B cell (primary cell): ENCODE measurements around the gene TBC1D32. TPM values are rescaled to one million over a fixed set of nuclear protein-coding genes. Genes with fewer than 3 reads are reported as not detected.

Experiments
- ATAC-seq: fragments of 200-7000 bp; cut with Tn5 transposase; one replicate; pipeline ENCODE4 v1.10.0; 2021; ENCODE audit warnings: low read depth, mild to moderate bottlenecking, moderate number of reproducible peaks, moderate library complexity
- CTCF ChIA-PET: fragments of 350-600 bp; sonication (Branson Sonifier 250); formaldehyde crosslinking; loops from one replicate; lab custom pipeline; 2021; ENCODE audit warnings: antibody characterized with exemption, inconsistent platforms; lab: Charles Lee
- POLR2A ChIA-PET: fragments of 350-600 bp; sonication (Branson Sonifier 250); formaldehyde crosslinking; loops from one replicate; lab custom pipeline; 2021; ENCODE audit warnings: antibody characterized with exemption; lab: Charles Lee
- DNase-seq: peaks from one replicate; pipeline ENCODE4 v3.0.0; 2013
- H2AFZ ChIP-seq: 2 replicates; pipeline ENCODE4 v1.6.1; 2012; ENCODE audit warnings: mild to moderate bottlenecking, low read depth, low read length; ENCODE audit not compliant: insufficient read depth, poor library complexity, severe bottlenecking
- H3K27ac ChIP-seq, 2 donors: 1 replicate in 1 of 2; 2 replicates in 1 of 2; pipeline ENCODE4 v1.5.1; 2012 to 2013; ENCODE audit warnings: low read length in 2 of 2, mild to moderate bottlenecking in 2 of 2, moderate library complexity in 1 of 2
- H3K27me3 ChIP-seq, 4 experiments: fragments of 200-600 bp in 1 of 4; sonication (generic) in 1 of 4; replicated peaks in 1 of 4; 1 replicate in 2 of 4; 2 replicates in 2 of 4; pipeline versions ENCODE4 v1.6.1 to v1.7.0; 2013 to 2016; ENCODE audit warnings: low read length in 3 of 4, mild to moderate bottlenecking in 2 of 4, mixed read lengths in 1 of 4, moderate library complexity in 1 of 4; ENCODE audit not compliant: insufficient read depth in 4 of 4, control insufficient read depth in 3 of 4; ENCODE audit errors: control extremely low read depth in 1 of 4
- H3K36me3 ChIP-seq, 2 experiments: replicated peaks in 1 of 2; 1 replicate in 1 of 2; 2 replicates in 1 of 2; pipeline versions ENCODE4 v1.6.1 to v1.7.1; 2013; ENCODE audit warnings: low read length in 1 of 2; ENCODE audit not compliant: insufficient read depth in 2 of 2, control insufficient read depth in 1 of 2; ENCODE audit errors: control extremely low read depth in 1 of 2, extremely low read depth in 1 of 2
- H3K4me1 ChIP-seq, 2 donors: fragments of 200-600 bp in 1 of 2; sonication (generic) in 1 of 2; 1 replicate in 1 of 2; 2 replicates in 1 of 2; pipeline versions ENCODE4 v1.5.1 to v1.6.1; 2013 to 2017; ENCODE audit warnings: low read length in 2 of 2; ENCODE audit not compliant: control insufficient read depth in 2 of 2, insufficient read depth in 2 of 2
- H3K4me2 ChIP-seq: replicated peaks from 2 replicates; pipeline ENCODE3; 2012; ENCODE audit warnings: mild to moderate bottlenecking, low read depth, low read length; ENCODE audit not compliant: poor library complexity, severe bottlenecking
- H3K4me3 ChIP-seq, 5 experiments: fragments of 200-600 bp in 1 of 5; sonication (generic) in 1 of 5; 1 replicate in 3 of 5; 2 replicates in 2 of 5; pipeline versions ENCODE4 v1.5.1 to v1.7.0; 2011 to 2016; ENCODE audit warnings: low read length in 4 of 5, mild to moderate bottlenecking in 4 of 5, low read depth in 2 of 5, control low read depth in 1 of 5, moderate library complexity in 1 of 5; ENCODE audit not compliant: insufficient read depth in 1 of 5; ENCODE audit errors: control extremely low read depth in 1 of 5, extremely low read depth in 1 of 5
- H3K79me2 ChIP-seq: fragments of 200-600 bp; sonication (generic); one replicate; pipeline ENCODE4 v1.6.0; 2016; ENCODE audit warnings: low read length; ENCODE audit not compliant: control insufficient read depth, insufficient read depth
- H3K9ac ChIP-seq: fragments of 200-600 bp; sonication (generic); 2 replicates; pipeline ENCODE4 v1.6.1; 2017; ENCODE audit warnings: mild to moderate bottlenecking, low read length, moderate library complexity
- H3K9me3 ChIP-seq, 3 donors: one replicate each; pipeline versions ENCODE4 v1.6.1 to v1.7.1; 2013; ENCODE audit warnings: low read length in 2 of 3; ENCODE audit not compliant: control insufficient read depth in 2 of 3, insufficient read depth in 1 of 3; ENCODE audit errors: control extremely low read depth in 1 of 3
- H4K20me1 ChIP-seq: 2 replicates; pipeline ENCODE4 v1.6.0; 2012; ENCODE audit warnings: mild to moderate bottlenecking, low read length; ENCODE audit not compliant: insufficient read depth, control insufficient read depth, poor library complexity, severe bottlenecking
- H3K27ac Mint-ChIP-seq: one replicate; pipeline ENCODE4 v1.8.0; 2021; ENCODE audit warnings: mixed read lengths
- H3K27me3 Mint-ChIP-seq: one replicate; pipeline ENCODE4 v1.8.0; 2021; ENCODE audit warnings: mixed read lengths
- H3K4me1 Mint-ChIP-seq: one replicate; pipeline ENCODE4 v1.8.0; 2021; ENCODE audit warnings: mixed read lengths
- H3K4me3 Mint-ChIP-seq: one replicate; pipeline ENCODE4 v1.8.0; 2021; ENCODE audit warnings: mixed read lengths
- H3K9me3 Mint-ChIP-seq: one replicate; pipeline ENCODE4 v1.8.0; 2022; ENCODE audit warnings: mixed read lengths; ENCODE audit not compliant: insufficient read depth
- CTCF ChIP-seq: fragments of 200-600 bp; IDR thresholded peaks from one replicate; pipeline ENCODE4 v1.8.0; 2022; ENCODE audit warnings: antibody characterized with exemption, mild to moderate bottlenecking
- EZH2 ChIP-seq: IDR thresholded peaks from 2 replicates; pipeline ENCODE4 v1.6.1; 2012; ENCODE audit warnings: borderline replicate concordance, low read depth, mild to moderate bottlenecking, moderate library complexity, low read length; ENCODE audit not compliant: insufficient read depth, poor library complexity, severe bottlenecking
- WGBS: methylation state at CpG from one replicate; pipeline ENCODE4 v1.1.5; 2013; ENCODE audit warnings: missing lambda C conversion rate; ENCODE audit not compliant: insufficient coverage; 5-methylcytosine and 5-hydroxymethylcytosine counted together
- intact Hi-C: fragments of 100-400 bp; cut with micrococcal nuclease; formaldehyde crosslinking; loops from one replicate; pipeline ENCODE4 v1.10.0; 2022
- polyA plus RNA-seq: library from polyadenylated mRNA; depleted of rRNA; stranded (reverse); fragments of >200 nt; gene quantifications from 2 replicates; pipeline ENCODE4 v1.2.3, GENCODE V29; 2012
- total RNA-seq, 2 donors: library from RNA; stranded (reverse); fragments of 120-200 nt in 1 of 2; gene quantifications; 1 replicate in 1 of 2; 2 replicates in 1 of 2; pipeline versions ENCODE4 v1.2.3 to v1.2.4, GENCODE V29; 2013 to 2022

TBC1D32 gene
- total and polyA plus RNA-seq, 2 donors (not counting 1 experiment from before 2014, with no cell fraction given) = 9.0 to 20.9 TPM

- Histone ChIP-seq H2AFZ (no peak overlapping the region), H3K79me2 (no peaks in the 10 kb centered on the region), H3K27me3 (no peaks in the 10 kb centered on the region), H3K9ac (no peak overlapping the region), H3K27ac (no peak overlapping the region), H3K4me2 (no peak overlapping the region), H3K9me3 (peaks cover 0 to 7% (median 0%) of the 10 kb centered on the region in 3 donors), H3K36me3 (peaks cover 1 to 23% of the 10 kb centered on the region in 2 experiments), H3K4me3 (no peak overlapping the region), H3K4me1 (no peaks in the 10 kb centered on the region), H4K20me1 (no peaks in the 10 kb centered on the region)
- Mint-ChIP-seq H3K27ac (no peak overlapping the region), H3K4me3 (no peak overlapping the region), H3K27me3 (no peaks in the 10 kb centered on the region), H3K4me1 (no peaks in the 10 kb centered on the region), H3K9me3 (peaks cover 6% of the 10 kb centered on the region)
- ChIA-PET POLR2A (no interaction called here), CTCF (no interaction called here)
- WGBS = no CpG with 5 or more reads among the region's 2 CpGs
- TF ChIP-seq EZH2 (no peak), CTCF (no peak)
- no peak for DNase-seq
- no peak for ATAC-seq
- intact Hi-C loops = no loop called here
These were observed 174.0 kb downstream of the TBC1D32 start for GRCh38 chr6:121160276-121160675.

DNA sequence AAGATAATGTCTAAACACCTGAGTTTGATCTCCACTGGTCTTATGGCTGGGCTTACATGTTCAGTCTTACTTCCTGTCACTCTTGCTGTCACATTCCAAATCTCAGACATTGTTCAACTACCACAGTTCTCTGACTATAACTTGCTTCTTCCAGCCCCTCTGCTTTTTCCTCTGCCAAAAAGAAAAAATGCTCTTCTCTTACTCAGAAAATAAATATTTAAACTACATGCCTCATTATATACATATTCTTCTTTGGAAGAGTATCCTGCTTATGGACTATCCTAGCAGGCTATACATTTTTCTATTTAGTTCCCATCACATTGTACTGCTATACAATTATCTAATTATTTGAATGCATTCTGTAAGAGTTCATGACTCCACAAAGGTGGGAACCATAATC, 175.4 kb downstream of the TBC1D32 start:
- ATAC-seq (no peak), DNase-seq (no peak)
- H3K4me3 ChIP-seq = no peak overlapping the region
- no peak overlapping the region for H3K4me2 ChIP-seq
- H3K4me3 Mint-ChIP-seq = no peak overlapping the region
- H3K9me3 ChIP-seq = peaks cover 0 to 9% (median 4%) of the 10 kb centered on the region in 3 donors
- H3K36me3 ChIP-seq = peaks cover 1 to 23% of the 10 kb centered on the region in 2 experiments
- no peak overlapping the region for H2AFZ ChIP-seq
- ChIA-PET POLR2A (no interaction called here), CTCF (no interaction called here)
- TF ChIP-seq CTCF (no peak), EZH2 (no peak)
- H3K27me3 Mint-ChIP-seq = no peaks in the 10 kb centered on the region
- H3K27me3 ChIP-seq = no peaks in the 10 kb centered on the region
- no peak overlapping the region for H3K27ac Mint-ChIP-seq
- no peak overlapping the region for H3K9ac ChIP-seq
- no peak overlapping the region for H3K27ac ChIP-seq
- H3K9me3 Mint-ChIP-seq = peaks cover 7% of the 10 kb centered on the region
- no peaks in the 10 kb centered on the region for H3K4me1 ChIP-seq
- no peaks in the 10 kb centered on the region for H4K20me1 ChIP-seq
- H3K4me1 Mint-ChIP-seq = no peaks in the 10 kb centered on the region
- intact Hi-C loops = no loop called here
- no peaks in the 10 kb centered on the region for H3K79me2 ChIP-seq
